ENCODE results near the gene TNS2.
A peak's percentile ranks its signal among the peaks of the same experiment; 100 is the strongest.
"Not testable (repeated sequence)": the region's sequence is repeated elsewhere in the genome, so short reads cannot be mapped to it uniquely, and the experiment has no call there.

TNS2 gene

DNA sequence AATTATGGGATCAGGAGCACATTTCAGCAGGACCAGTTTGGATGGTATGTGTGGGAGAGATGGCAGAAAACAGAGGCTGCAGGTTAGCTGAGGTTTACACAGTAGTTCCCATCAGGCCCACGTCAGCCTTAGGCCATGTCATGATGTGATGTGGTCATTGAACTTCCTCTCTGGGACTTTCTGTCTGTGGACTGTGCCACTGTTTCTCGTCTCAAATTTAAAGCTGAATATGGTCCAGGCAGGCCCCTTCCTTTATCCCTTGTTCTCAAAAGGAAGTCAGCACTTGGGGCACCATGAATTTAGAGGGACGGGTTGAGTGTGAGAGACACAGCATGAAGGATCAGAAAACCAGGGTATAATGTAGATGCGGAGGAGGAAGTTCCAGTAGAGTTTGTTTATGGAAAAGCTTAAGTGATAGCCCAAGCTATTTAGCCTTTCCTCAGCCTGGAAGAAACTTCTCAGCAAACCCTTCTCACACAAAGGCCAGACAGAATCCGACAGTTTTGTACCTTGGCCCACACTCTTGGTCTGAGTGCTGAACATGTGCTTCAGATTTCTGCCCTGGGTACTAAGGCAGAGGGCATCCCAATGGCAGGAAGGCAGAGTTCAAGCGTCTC lies 44.0 kb downstream of the TNS2 start:
- TF ChIP-seq SPI1 (IDR thresholded peaks at IDR 0.05; ENCODE audit: low read depth, low read length) (peak; percentile 56), POLR2A (IDR thresholded peaks at IDR 0.05; ENCODE audit: low read depth, low read length) (no peak)
- DNase-seq (ENCODE audit: insufficient read length, low spot score), result no peak
- FAIRE-seq, result no peak

DNA sequence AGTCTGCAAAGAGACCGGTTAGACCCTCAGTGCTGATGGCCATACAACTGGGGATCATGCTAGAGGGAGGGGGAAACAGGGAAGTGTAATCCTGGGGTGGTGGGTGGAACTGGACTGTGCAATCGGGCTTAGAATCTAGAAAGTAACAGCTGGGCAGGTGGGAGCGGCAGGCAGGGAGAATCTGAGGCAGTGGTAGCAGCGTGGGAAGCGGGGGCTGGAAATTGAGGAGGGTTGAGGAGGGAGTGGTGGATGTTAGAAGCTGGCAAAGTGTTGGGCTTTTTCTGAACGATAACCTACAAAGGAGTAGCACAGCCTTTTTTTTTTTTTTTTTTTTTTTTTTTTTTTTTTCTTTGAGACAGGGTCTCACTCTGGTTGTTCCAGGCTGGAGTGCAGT lies 44.5 kb downstream of the TNS2 start:
- FAIRE-seq, result no peak
- no peak for DNase-seq (ENCODE audit: insufficient read length, low spot score)
- TF ChIP-seq POLR2A (IDR thresholded peaks at IDR 0.05; ENCODE audit: low read depth, low read length), result no peak
- TF ChIP-seq PAX5 (IDR thresholded peaks at IDR 0.05; ENCODE audit: insufficient read depth, low read length, severe bottlenecking), result no peak
- no peak for TF ChIP-seq SPI1 (IDR thresholded peaks at IDR 0.05; ENCODE audit: low read depth, low read length)
- TF ChIP-seq POU2F2 (IDR thresholded peaks at IDR 0.05; ENCODE audit: low read depth, low read length), result no peak
- TF ChIP-seq POLR2AphosphoS5 (IDR thresholded peaks at IDR 0.05; ENCODE audit: low read depth, low read length), result no peak
- TF ChIP-seq TAF1 (IDR thresholded peaks at IDR 0.05; ENCODE audit: low read depth, low read length), result no peak

DNA sequence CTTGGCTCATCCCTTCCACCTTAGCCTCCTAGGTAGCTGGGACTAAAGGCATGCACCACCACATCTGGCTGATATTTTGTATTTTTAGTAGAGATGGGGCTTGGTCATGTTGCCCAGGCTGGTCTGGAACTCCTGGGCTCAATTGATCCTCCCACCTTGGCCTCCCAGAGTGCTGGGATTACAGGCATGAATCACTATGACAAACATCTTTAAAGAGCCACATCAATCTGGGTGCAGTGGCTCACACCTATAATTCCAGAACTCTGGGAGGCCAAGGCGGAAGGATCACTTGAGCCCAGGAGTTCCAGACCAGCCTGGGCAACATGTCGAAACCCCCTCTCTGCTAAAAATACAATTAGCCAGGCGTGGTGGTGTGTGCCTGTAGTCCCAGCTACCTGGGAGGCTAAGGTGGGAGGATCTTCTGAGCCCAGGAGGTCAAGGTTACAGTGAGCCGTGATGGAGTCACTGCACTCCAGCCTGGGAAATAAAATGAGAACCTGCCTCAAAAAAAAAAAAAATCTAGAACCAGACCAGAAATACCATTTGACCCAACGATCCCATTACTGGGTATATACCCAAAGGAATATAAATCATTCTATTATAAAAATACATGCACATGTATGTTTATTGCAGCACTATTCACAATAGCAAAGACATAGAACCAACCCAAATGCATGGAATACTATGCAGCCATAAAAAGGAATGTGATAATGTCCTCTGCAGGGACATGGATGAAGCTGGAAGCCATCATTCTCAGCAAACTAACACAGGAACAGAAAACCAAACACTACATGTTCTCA lies 45.1 kb downstream of the TNS2 start:
- FAIRE-seq; DNase-seq (ENCODE audit: insufficient read length, low spot score): not testable (repeated sequence)

DNA sequence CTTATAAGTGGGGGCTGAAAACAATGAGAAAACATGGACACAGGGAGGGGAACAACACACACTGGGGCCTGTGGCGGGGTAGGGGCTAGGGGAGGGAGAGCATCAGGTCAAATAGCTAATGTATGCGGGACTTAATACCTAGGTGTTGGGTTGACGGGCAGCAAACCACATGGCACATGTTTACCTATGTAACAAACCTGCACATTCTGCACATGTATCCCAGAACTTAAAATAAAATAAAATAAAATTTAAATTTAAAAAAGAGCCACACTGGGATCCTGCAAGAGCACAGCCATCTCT lies 45.7 kb downstream of the TNS2 start:
- DNase-seq (ENCODE audit: insufficient read length, low spot score); FAIRE-seq: not testable (repeated sequence)

DNA sequence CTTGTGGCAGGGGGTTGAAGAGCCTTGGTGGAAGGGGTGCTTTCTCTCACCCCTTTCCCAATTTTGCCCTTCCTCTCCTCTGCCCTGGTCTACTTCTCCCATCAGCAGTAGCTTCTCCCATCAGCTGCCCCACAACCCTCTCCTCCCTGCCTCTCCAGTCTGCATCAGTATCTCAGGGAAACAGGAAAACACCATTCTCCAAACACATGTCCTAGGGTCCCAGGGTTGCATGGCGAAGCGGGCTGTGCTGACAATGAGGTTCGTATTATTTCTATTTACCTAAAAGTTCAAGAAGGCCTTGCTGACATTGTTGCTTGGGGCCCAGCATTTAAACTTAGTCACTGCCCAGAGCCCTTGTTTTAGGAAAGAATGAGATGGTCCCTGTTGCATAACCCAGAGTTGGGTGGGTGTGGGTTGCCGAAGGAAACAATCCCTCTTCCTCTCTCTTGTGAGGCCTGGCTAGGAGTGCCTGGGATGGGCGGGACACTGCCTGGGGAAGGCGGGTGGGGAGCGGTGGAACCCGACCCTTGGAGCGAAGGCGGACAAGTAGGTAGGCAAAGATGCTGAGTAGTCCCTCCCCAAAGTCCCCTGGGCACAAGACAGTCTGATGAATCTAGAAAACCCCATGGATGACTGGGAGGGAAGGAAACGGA lies 46.4 kb downstream of the TNS2 start:
- TF ChIP-seq POLR2AphosphoS5 (IDR thresholded peaks at IDR 0.05; ENCODE audit: low read depth, low read length) (no peak), POU2F2 (IDR thresholded peaks at IDR 0.05; ENCODE audit: low read depth, low read length) (no peak), SPI1 (IDR thresholded peaks at IDR 0.05; ENCODE audit: low read depth, low read length) (no peak), TAF1 (IDR thresholded peaks at IDR 0.05; ENCODE audit: low read depth, low read length) (no peak), POLR2A (IDR thresholded peaks at IDR 0.05; ENCODE audit: low read depth, low read length) (no peak), PAX5 (IDR thresholded peaks at IDR 0.05; ENCODE audit: insufficient read depth, low read length, severe bottlenecking) (no peak)
- DNase-seq (ENCODE audit: insufficient read length, low spot score), result no peak
- FAIRE-seq, result no peak

DNA sequence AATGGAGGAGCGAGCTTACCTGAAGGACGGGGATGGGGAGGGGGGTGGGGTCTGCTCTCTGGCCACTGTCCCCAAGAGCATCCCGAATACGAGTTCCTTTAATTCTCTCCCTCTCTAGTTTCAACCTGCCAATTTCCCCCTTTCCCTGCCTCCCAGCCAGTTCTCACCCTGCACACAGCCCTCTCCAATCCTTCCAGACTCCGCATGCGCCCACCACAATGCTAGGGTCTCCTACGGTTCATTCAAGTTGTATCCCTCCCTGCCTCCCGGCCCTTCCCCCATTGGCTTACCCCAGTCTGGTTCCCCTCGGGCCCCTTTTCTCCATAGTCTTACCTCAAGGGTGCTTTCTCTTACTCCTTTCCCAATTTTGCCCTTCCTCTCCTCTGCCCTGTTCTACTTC lies 46.9 kb downstream of the TNS2 start:
- DNase-seq (ENCODE audit: insufficient read length, low spot score), result no peak
- TF ChIP-seq TAF1 (IDR thresholded peaks at IDR 0.05; ENCODE audit: low read depth, low read length), result no peak
- TF ChIP-seq POLR2A (IDR thresholded peaks at IDR 0.05; ENCODE audit: low read depth, low read length), result no peak
- TF ChIP-seq PAX5 (IDR thresholded peaks at IDR 0.05; ENCODE audit: insufficient read depth, low read length, severe bottlenecking), result no peak
- no peak for TF ChIP-seq SPI1 (IDR thresholded peaks at IDR 0.05; ENCODE audit: low read depth, low read length)
- no peak for TF ChIP-seq POLR2AphosphoS5 (IDR thresholded peaks at IDR 0.05; ENCODE audit: low read depth, low read length)
- TF ChIP-seq POU2F2 (IDR thresholded peaks at IDR 0.05; ENCODE audit: low read depth, low read length), result no peak
- no peak for FAIRE-seq

DNA sequence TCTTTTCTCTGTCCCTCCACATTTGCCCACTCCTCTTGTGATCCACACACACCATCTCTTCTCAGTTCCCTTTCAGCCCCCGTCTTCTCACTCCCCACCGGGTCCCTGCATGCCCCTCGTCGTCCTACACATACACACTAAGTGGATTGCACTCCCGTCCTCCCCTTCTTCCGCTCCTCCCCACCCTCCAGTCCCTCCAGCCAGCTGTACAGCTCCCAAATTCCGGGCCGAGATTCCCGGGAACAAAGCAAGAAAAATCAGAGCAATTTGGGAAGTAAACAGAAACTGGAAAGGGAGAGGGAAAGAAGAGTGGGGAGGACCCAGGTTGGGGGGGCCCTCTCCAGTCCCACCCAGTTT lies 47.3 kb downstream of the TNS2 start:
- FAIRE-seq, result no peak
- DNase-seq (ENCODE audit: insufficient read length, low spot score), result no peak
- no peak for TF ChIP-seq TAF1 (IDR thresholded peaks at IDR 0.05; ENCODE audit: low read depth, low read length)
- TF ChIP-seq POU2F2 (IDR thresholded peaks at IDR 0.05; ENCODE audit: low read depth, low read length), result no peak
- no peak for TF ChIP-seq POLR2AphosphoS5 (IDR thresholded peaks at IDR 0.05; ENCODE audit: low read depth, low read length)
- TF ChIP-seq PAX5 (IDR thresholded peaks at IDR 0.05; ENCODE audit: insufficient read depth, low read length, severe bottlenecking), result no peak
- no peak for TF ChIP-seq SPI1 (IDR thresholded peaks at IDR 0.05; ENCODE audit: low read depth, low read length)
- TF ChIP-seq POLR2A (IDR thresholded peaks at IDR 0.05; ENCODE audit: low read depth, low read length), result no peak

DNA sequence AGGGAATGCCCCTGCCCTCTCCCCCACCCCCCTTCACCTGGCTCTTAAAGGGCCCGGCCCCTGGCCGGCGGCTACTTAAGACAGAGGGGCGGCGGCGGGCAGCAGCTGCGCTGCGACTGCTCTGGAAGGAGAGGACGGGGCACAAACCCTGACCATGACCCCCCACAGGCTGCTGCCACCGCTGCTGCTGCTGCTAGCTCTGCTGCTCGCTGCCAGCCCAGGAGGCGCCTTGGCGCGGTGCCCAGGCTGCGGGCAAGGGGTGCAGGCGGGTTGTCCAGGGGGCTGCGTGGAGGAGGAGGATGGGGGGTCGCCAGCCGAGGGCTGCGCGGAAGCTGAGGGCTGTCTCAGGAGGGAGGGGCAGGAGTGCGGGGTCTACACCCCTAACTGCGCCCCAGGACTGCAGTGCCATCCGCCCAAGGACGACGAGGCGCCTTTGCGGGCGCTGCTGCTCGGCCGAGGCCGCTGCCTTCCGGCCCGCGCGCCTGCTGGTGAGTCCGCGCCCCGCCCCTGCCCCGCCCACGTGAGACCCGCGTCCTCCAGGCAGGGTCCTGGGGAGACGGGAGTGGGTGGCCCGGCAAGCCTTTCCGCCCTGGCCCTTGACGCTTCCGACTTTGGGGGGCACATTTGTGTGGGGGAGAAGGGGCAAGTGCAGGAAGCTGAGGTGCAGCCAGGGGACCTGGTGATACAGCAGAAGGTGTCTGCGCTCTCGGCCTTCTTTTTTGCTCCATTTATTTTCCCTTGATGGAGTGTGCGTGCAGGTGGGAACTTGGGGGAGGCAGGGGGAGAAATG lies 47.9 kb downstream of the TNS2 start, which contains the start of gene IGFBP6:
Gene IGFBP6 (plus strand): TSS at position 104 of the 790 bp plus-strand sequence. CDS start 51 bp downstream, at position 155.
- FAIRE-seq (peak; percentile 61), DNase-seq (ENCODE audit: insufficient read length, low spot score) (no peak)
- no peak for TF ChIP-seq POLR2AphosphoS5 (IDR thresholded peaks at IDR 0.05; ENCODE audit: low read depth, low read length)
- no peak for TF ChIP-seq PAX5 (IDR thresholded peaks at IDR 0.05; ENCODE audit: insufficient read depth, low read length, severe bottlenecking)
- TF ChIP-seq POLR2A (IDR thresholded peaks at IDR 0.05; ENCODE audit: low read depth, low read length), result no peak
- no peak for TF ChIP-seq TAF1 (IDR thresholded peaks at IDR 0.05; ENCODE audit: low read depth, low read length)
- no peak for TF ChIP-seq SPI1 (IDR thresholded peaks at IDR 0.05; ENCODE audit: low read depth, low read length)
- no peak for TF ChIP-seq POU2F2 (IDR thresholded peaks at IDR 0.05; ENCODE audit: low read depth, low read length)

DNA sequence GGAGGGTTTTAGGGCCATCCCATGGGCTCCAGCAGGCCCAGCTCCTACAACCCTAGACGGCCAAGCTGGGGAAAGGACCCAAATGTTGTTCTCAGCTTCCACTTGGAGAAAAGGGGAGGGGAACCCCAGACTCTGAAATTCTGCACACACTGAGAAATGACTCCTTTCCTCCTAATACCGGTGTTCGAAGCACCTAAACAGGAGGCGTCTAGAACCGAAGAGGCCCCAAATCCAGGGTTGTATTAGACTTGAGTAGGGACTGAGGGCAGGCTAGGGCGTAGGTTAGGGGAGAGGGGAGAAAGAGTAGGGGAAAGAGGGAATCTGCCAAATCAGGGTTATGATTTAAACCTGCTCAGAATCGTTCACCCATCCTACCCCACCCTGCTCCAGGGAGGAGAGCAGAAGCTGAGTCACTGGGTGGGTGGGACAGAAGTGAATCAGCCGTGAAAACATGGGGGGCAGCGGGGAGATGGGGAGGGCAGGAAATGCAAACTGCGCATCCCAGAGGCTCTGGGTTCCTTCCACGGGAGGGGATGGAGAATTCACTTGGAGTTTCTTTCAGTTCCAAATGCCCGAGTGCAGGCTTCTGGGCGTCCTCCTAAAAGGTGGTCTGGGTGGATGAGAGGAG lies 48.6 kb downstream of the TNS2 start:
- FAIRE-seq, result no peak
- no peak for TF ChIP-seq TAF1 (IDR thresholded peaks at IDR 0.05; ENCODE audit: low read depth, low read length)
- no peak for TF ChIP-seq PAX5 (IDR thresholded peaks at IDR 0.05; ENCODE audit: insufficient read depth, low read length, severe bottlenecking)
- TF ChIP-seq SPI1 (IDR thresholded peaks at IDR 0.05; ENCODE audit: low read depth, low read length), result no peak
- no peak for TF ChIP-seq POLR2A (IDR thresholded peaks at IDR 0.05; ENCODE audit: low read depth, low read length)
- no peak for TF ChIP-seq POU2F2 (IDR thresholded peaks at IDR 0.05; ENCODE audit: low read depth, low read length)
- TF ChIP-seq POLR2AphosphoS5 (IDR thresholded peaks at IDR 0.05; ENCODE audit: low read depth, low read length), result no peak
- no peak for DNase-seq (ENCODE audit: insufficient read length, low spot score)

Measured in GM12891 (cell line).